MCF 10A (cell line): ENCODE measurements around the gene SGTA. TPM values are rescaled to one million over a fixed set of nuclear protein-coding genes. Genes with fewer than 3 reads are reported as not detected.

Source experiments
- BruUV-seq: library from RNA; stranded (reverse); fragments of 400-500 nt; replicated peaks from 2 replicates; lab custom pipeline; 2021; lab: Mats Ljungman, UMichigan
- CTCF ChIA-PET: fragments of 300-600 bp; sonication (Branson Sonifier 250); formaldehyde crosslinking; extraction: SDS; loops from one replicate; lab custom pipeline; 2021; ENCODE audit warnings: antibody characterized with exemption, inconsistent platforms; lab: Yijun Ruan, JAX
- POLR2A ChIA-PET: fragments of 300-600, 350-650 bp; sonication (Branson Sonifier 250); formaldehyde crosslinking; extraction: SDS; loops from one replicate; lab custom pipeline; 2020; ENCODE audit warnings: antibody characterized with exemption, inconsistent platforms; lab: Yijun Ruan, JAX
- DNase-seq: peaks from one replicate; pipeline ENCODE4 v3.0.0-alpha.2; 2018; ENCODE audit not compliant: unreplicated experiment
- H3K27ac Mint-ChIP-seq: one replicate; pipeline ENCODE4 v1.8.0; 2022; ENCODE audit warnings: mild to moderate bottlenecking, low read depth, mixed read lengths; ENCODE audit not compliant: unreplicated experiment
- H3K27me3 Mint-ChIP-seq: one replicate; pipeline ENCODE4 v1.8.0; 2022; ENCODE audit warnings: mixed read lengths; ENCODE audit not compliant: insufficient read depth, unreplicated experiment
- H3K36me3 Mint-ChIP-seq: one replicate; pipeline ENCODE4 v1.8.0; 2022; ENCODE audit warnings: mild to moderate bottlenecking, moderate library complexity, mixed read lengths; ENCODE audit not compliant: insufficient read depth, unreplicated experiment
- H3K4me1 Mint-ChIP-seq: one replicate; pipeline ENCODE4 v1.8.0; 2022; ENCODE audit warnings: mixed read lengths; ENCODE audit not compliant: insufficient read depth, unreplicated experiment
- H3K4me3 Mint-ChIP-seq: one replicate; pipeline ENCODE4 v1.8.0; 2022; ENCODE audit warnings: mild to moderate bottlenecking, moderate library complexity, mixed read lengths; ENCODE audit not compliant: unreplicated experiment
- H3K9me3 Mint-ChIP-seq: one replicate; pipeline ENCODE4 v1.8.0; 2022; ENCODE audit warnings: mixed read lengths; ENCODE audit not compliant: unreplicated experiment
- intact Hi-C: fragments of 100-400 bp; cut with micrococcal nuclease; formaldehyde crosslinking; loops from 2 replicates; pipeline ENCODE4 v1.14.1; 2022
- total RNA-seq: library from RNA; stranded (reverse); gene quantifications from 2 replicates; pipeline ENCODE4 v1.2.3, GENCODE V29; 2022
- TF ChIP-seq, protein P1 (sequence below): fragments of 200-600 bp; IDR thresholded peaks from one replicate; pipeline ENCODE4 v1.8.0; 2022; ENCODE audit warnings: antibody characterized with exemption, mild to moderate bottlenecking; ENCODE audit not compliant: unreplicated experiment

SGTA gene
- total RNA-seq, 1 experiment from 2014 or later, result 66.6 TPM

DNA sequence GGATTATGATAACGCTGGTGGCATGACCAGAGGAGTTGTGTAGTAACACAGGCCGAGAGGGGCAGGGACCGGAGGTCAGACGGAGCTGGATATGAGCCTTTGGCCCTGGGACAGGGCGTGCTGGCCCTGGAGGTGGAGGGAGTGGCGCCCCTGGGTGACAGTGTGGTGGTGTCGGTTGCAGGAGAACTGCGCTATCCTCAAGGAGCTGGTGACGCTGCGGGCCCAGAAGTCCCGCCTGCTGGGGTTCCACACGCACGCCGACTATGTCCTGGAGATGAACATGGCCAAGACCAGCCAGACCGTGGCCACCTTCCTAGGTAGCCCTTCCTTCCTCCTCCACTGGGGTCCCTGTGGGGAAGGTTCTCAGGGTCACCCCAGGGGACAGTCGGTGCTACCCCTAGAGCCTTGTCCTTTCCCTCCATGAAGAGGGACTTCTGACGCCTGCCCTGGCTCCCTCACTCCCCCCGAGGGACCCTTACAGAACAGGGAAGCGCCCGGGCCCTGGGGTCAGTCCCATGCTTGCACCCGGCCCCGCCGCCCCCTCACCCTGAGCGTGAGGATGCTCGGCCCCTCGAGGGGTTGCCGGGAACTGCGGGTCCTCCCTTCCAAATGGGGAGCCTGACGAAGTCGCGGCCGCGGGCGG lies 23.8 kb upstream of the SGTA start:
- TF ChIP-seq, protein P1, sequence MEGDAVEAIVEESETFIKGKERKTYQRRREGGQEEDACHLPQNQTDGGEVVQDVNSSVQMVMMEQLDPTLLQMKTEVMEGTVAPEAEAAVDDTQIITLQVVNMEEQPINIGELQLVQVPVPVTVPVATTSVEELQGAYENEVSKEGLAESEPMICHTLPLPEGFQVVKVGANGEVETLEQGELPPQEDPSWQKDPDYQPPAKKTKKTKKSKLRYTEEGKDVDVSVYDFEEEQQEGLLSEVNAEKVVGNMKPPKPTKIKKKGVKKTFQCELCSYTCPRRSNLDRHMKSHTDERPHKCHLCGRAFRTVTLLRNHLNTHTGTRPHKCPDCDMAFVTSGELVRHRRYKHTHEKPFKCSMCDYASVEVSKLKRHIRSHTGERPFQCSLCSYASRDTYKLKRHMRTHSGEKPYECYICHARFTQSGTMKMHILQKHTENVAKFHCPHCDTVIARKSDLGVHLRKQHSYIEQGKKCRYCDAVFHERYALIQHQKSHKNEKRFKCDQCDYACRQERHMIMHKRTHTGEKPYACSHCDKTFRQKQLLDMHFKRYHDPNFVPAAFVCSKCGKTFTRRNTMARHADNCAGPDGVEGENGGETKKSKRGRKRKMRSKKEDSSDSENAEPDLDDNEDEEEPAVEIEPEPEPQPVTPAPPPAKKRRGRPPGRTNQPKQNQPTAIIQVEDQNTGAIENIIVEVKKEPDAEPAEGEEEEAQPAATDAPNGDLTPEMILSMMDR, result no peak
- no peak overlapping the region for H3K27ac Mint-ChIP-seq
- H3K27me3 Mint-ChIP-seq, result no peaks in the 10 kb centered on the region
- intact Hi-C loops, result no loop called here
- no TSS peak for BruUV-seq
- CTCF ChIA-PET, result interaction anchor here (2.1 kb wide), 1 partner anchor 13 kb away, joined by 7 read pairs; the partner anchor contains the start of gene ZNF554
- no peak for DNase-seq
- no peaks in the 10 kb centered on the region for H3K4me1 Mint-ChIP-seq
- H3K9me3 Mint-ChIP-seq, result no peaks in the 10 kb centered on the region
- H3K4me3 Mint-ChIP-seq, result no peak overlapping the region
- peaks cover 44% of the 10 kb centered on the region for H3K36me3 Mint-ChIP-seq
- POLR2A ChIA-PET, result no interaction called here

DNA sequence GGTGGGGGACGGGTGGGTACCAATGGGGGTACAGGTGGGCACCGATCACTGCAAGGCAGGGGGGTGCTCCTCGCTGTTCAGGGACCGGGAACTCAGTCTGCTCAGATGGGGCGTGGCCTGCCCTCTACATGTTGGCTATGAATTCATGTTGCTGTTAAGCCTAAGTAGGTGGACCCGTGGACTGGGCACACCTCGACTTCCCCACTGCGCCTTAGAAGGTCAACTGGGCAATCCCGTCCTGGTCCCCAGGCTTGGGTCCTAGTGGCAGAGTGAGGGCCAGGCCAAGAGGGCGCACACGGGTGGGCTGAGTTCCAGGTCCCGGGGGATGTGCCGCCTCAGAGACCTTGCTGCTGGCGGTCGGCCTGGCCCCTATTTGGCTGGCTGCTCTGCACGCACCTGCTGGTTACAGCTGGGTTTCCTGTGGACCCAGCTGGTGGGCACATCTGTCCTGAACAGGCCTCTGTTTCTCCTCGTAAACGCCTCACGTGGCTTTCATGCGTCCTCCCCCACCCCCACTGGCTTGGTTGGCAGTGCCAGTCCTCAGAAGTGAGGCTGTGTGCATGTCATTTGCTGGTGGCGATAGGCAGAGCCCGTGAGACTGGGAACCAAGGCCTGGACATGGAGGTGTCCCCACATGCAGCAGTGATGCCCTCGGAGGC lies 23.0 kb upstream of the SGTA start:
- TF ChIP-seq, protein P1, result no peak
- intact Hi-C loops, result no loop called here
- DNase-seq, result no peak
- Mint-ChIP-seq H3K36me3 (peaks cover 45% of the 10 kb centered on the region), H3K27me3 (no peaks in the 10 kb centered on the region), H3K27ac (no peak overlapping the region), H3K9me3 (no peaks in the 10 kb centered on the region), H3K4me1 (no peaks in the 10 kb centered on the region), H3K4me3 (no peak overlapping the region)
- BruUV-seq, result no TSS peak
- POLR2A ChIA-PET, result no interaction called here
- CTCF ChIA-PET, result no interaction called here

DNA sequence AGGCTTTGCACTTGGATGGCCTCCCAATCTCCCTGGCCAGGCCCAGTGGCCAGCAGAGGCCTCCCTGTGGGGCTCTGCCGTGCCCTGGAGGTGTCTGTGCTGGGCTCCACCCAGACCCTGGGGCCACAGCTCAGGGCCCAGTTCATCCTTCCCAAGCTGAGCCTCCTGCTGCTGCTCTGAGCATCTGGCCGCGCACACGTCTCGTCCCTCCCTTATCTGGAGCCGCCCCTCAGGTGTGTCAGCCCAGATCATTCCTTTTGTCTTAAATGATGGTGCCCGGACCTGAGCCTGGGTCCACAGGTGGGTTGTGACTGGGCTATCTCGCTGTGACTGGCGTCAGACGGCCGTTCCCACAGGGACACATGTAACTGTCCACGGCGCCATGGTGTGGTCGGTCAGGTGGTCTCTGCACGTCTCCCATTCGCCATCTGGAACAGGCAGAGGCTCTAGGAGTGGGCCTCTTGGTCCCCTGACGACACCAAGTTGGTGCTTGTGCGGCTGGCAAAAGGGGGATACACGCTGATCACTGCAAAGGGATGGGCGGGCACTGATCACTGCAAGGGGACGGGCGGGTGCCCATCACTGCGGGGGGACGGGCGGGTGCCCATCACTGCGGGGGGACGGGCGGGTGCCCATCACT lies 22.3 kb upstream of the SGTA start:
- TF ChIP-seq, protein P1, result no peak
- ChIA-PET CTCF (no interaction called here), POLR2A (no interaction called here)
- Mint-ChIP-seq H3K4me1 (no peaks in the 10 kb centered on the region), H3K27ac (no peak overlapping the region), H3K4me3 (no peak overlapping the region), H3K9me3 (no peaks in the 10 kb centered on the region), H3K36me3 (peaks cover 45% of the 10 kb centered on the region), H3K27me3 (no peaks in the 10 kb centered on the region)
- DNase-seq, result no peak
- BruUV-seq, result no TSS peak
- intact Hi-C loops, result no loop called here
